Psoas muscle (tissue), 8 donors: ENCODE data around the gene RAPGEF5. TPM values are rescaled to one million over a fixed set of nuclear protein-coding genes. Genes with fewer than 3 reads are reported as not detected.

Experiments used
- ATAC-seq, 4 donors: fragments of 200-7000 bp; cut with Tn5 transposase; one replicate each; pipeline ENCODE4 v1.9.1; 2020; ENCODE audit warnings: moderate library complexity in 3 of 4, mild to moderate bottlenecking in 2 of 4
- DNase-seq, 2 donors: peaks; one replicate each; pipeline ENCODE4 v3.0.0-alpha.2; 2020
- H3K27ac ChIP-seq: fragments of 200-600 bp; one replicate; pipeline ENCODE4 v1.8.0; 2022
- H3K27me3 ChIP-seq, 3 donors: fragments of 200-600 bp in 1 of 3; one replicate each; pipeline versions ENCODE4 v1.6.1 to v1.8.0; 2013 to 2022; ENCODE audit warnings: low read length in 2 of 3, mild to moderate bottlenecking in 2 of 3, moderate library complexity in 1 of 3; ENCODE audit not compliant: insufficient read depth in 3 of 3
- H3K36me3 ChIP-seq, 2 donors: fragments of 200-600 bp in 1 of 2; one replicate each; pipeline versions ENCODE4 v1.6.1 to v1.8.0; 2013 to 2022; ENCODE audit warnings: low read depth in 1 of 2, mild to moderate bottlenecking in 1 of 2, moderate library complexity in 1 of 2; ENCODE audit not compliant: insufficient read depth in 1 of 2
- H3K4me1 ChIP-seq: fragments of 200-600 bp; one replicate; pipeline ENCODE4 v1.8.0; 2022
- H3K4me3 ChIP-seq: fragments of 200-600 bp; one replicate; pipeline ENCODE4 v1.8.0; 2022; ENCODE audit warnings: mild to moderate bottlenecking
- H3K9me3 ChIP-seq: fragments of 200-600 bp; one replicate; pipeline ENCODE4 v1.8.0; 2022
- WGBS, 3 donors: extraction: QIAGEN DNeasy Blood & Tissue Kit; methylation state at CpG; one replicate each; pipeline versions ENCODE4 v1.1.6 to v1.1.7; 2013; 5-methylcytosine and 5-hydroxymethylcytosine counted together
- intact Hi-C, 2 donors: fragments of 100-400 bp; cut with DNase I; formaldehyde crosslinking; loops; one replicate each; pipeline versions ENCODE4 v1.11.0 to v1.14.2; 2022
- polyA plus RNA-seq, 3 donors: library from polyadenylated mRNA; stranded (reverse); fragments of 200-250 nt; gene quantifications; one replicate each; pipeline ENCODE4 v1.2.3, GENCODE V29; 2013
- total RNA-seq, 4 donors: library from RNA; stranded (reverse); fragmentation: NEBNext Ultra II Directional in 2 of 4; extraction: Animal tissue kit (Norgen Biotek cat#: 25700) in 2 of 4; gene quantifications; one replicate each; pipeline versions ENCODE4 v1.2.1 to v1.2.4, GENCODE V29; 2021 to 2023
- TF ChIP-seq, protein P1 (sequence below): fragments of 200-600 bp; IDR thresholded peaks from one replicate; pipeline ENCODE4 v1.8.0; 2022; ENCODE audit warnings: antibody characterized with exemption
- donor health status: healthy with polysubstance abuse.
- donor health status: DM: no; HTN: no; CAD: no; lungs with moderate emphysema.
- donor health status: Bipolar disorder and iron deficiency.
- donor health status: healthy.
- donor health status: DM: yes; HTN: yes; CAD: no.
- donor health status: DM: no; HTN: no; CAD: no.
- donor health status: DM: no; HTN: no; CAD: no.
- donor health status: DM: yes; HTN: yes; CAD: no.

The RAPGEF5 gene
- total and polyA plus RNA-seq, 7 donors, result 2.6 to 10.8 (median 5.5) TPM

DNA sequence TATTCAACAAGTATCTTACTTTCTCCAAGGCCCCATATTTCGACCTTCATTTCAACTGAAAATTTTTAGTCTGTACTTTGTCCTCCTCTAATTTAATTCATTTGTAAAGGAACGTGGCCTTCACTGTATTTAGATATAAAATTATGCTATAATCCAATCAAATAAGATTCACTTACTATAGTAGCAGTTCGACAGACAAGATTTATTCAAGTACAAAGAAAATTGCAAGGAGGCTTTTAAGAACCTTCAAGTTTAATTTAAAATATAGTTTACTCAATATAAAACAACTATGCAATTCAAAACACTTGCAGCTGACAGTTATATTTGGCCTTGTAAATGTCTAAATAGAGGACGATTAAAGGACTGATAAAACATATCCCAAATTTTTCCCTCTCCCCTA lies 85.6 kb downstream of the RAPGEF5 start:
- Histone ChIP-seq H3K4me3 (no peak overlapping the region), H3K27me3 (no peaks in the 10 kb centered on the region), H3K36me3 (no peaks in the 10 kb centered on the region), H3K27ac (no peak overlapping the region), H3K9me3 (no peaks in the 10 kb centered on the region), H3K4me1 (no peaks in the 10 kb centered on the region)
- intact Hi-C loops, result no loop called here
- TF ChIP-seq, protein P1, sequence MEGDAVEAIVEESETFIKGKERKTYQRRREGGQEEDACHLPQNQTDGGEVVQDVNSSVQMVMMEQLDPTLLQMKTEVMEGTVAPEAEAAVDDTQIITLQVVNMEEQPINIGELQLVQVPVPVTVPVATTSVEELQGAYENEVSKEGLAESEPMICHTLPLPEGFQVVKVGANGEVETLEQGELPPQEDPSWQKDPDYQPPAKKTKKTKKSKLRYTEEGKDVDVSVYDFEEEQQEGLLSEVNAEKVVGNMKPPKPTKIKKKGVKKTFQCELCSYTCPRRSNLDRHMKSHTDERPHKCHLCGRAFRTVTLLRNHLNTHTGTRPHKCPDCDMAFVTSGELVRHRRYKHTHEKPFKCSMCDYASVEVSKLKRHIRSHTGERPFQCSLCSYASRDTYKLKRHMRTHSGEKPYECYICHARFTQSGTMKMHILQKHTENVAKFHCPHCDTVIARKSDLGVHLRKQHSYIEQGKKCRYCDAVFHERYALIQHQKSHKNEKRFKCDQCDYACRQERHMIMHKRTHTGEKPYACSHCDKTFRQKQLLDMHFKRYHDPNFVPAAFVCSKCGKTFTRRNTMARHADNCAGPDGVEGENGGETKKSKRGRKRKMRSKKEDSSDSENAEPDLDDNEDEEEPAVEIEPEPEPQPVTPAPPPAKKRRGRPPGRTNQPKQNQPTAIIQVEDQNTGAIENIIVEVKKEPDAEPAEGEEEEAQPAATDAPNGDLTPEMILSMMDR, result no peak
- DNase-seq, result no peak
- WGBS, 3 donors, result 86 to 92% (median 89%) methylated on average over 4 of the region's 4 CpGs
- ATAC-seq, result no peak

DNA sequence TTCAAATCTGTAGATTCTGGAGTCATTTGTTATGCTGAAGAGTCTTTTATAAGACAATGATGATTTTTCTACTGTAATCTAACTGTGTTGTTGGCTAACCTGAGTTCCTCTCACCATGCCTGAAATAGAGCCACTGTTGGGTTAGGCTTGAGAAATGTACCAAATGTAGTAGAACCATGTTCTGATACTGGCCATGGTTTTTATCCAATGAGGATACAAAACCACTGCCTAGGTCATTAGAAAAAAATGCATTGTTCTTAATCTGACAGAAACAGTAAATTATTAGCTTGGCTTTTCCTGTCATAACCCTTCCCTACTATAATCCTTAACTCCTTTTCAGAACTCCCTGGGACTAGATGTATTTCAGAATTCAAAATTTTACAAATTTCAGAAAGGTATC lies 86.6 kb downstream of the RAPGEF5 start:
- no peak for DNase-seq
- Histone ChIP-seq H3K27ac (no peak overlapping the region), H3K4me1 (no peaks in the 10 kb centered on the region), H3K4me3 (no peak overlapping the region), H3K27me3 (no peaks in the 10 kb centered on the region), H3K9me3 (no peaks in the 10 kb centered on the region), H3K36me3 (no peaks in the 10 kb centered on the region)
- TF ChIP-seq, protein P1, result no peak
- intact Hi-C loops, result no loop called here
- ATAC-seq, result no peak

DNA sequence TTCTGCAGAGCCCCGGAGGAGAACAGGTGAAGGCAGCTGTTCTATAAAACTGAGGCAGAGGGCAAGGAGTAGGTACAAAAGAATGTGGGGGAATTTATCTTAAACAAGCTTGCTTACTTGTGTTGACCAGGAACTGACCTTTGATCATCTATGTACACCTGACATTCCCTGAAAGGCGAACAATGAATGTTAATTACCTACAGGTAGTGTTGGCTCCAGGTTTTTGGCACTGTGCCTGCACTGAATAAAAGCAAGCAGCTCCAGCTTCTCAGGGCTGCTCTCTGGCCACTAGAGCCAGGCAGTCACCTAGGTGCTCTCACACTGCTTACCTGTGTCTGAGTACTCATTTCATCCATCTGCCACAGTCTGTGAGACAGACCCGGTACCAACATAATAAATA lies 87.0 kb downstream of the RAPGEF5 start:
- Histone ChIP-seq H3K36me3 (no peaks in the 10 kb centered on the region), H3K27ac (no peak overlapping the region), H3K4me3 (no peak overlapping the region), H3K27me3 (no peaks in the 10 kb centered on the region), H3K4me1 (no peaks in the 10 kb centered on the region), H3K9me3 (no peaks in the 10 kb centered on the region)
- DNase-seq (no peak), ATAC-seq (no peak)
- 85 to 92% (median 87%) methylated on average over 3 of the region's 3 CpGs for WGBS, 3 donors
- TF ChIP-seq, protein P1, result no peak
- intact Hi-C loops, result no loop called here

DNA sequence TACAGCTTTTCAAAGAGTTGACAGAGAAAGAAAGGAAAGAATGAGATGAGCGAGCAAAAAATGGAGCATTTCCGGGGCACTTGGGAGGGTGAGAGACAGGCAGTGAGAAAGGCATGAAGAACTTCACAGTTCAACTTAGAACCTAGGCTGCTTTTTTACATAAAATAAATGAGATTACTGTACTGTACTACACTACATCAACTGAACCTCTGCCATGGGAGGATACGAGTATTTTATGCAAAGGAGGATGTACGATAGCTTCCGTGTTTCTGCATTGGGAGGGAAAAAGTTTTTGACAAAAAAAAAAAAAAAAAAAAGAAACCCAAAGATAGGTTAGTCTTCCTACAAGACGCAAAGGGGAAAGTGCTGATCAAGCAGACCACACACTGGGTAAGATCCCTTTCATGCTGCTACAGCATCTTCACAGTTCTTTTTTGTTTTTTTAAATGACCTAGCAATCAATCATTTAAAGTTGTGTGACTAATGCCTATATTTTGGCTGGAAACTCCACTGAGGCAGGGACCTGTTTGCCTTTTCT lies 88.0 kb downstream of the RAPGEF5 start:
- DNase-seq (no peak), ATAC-seq (no peak)
- Histone ChIP-seq H3K4me3 (no peak overlapping the region), H3K36me3 (no peaks in the 10 kb centered on the region), H3K4me1 (no peaks in the 10 kb centered on the region), H3K27ac (no peak overlapping the region), H3K27me3 (no peaks in the 10 kb centered on the region), H3K9me3 (no peaks in the 10 kb centered on the region)
- intact Hi-C loops, result no loop called here
- 70 to 73% (median 70%) methylated on average over 6 of the region's 6 CpGs for WGBS, 3 donors
- TF ChIP-seq, protein P1, result no peak

DNA sequence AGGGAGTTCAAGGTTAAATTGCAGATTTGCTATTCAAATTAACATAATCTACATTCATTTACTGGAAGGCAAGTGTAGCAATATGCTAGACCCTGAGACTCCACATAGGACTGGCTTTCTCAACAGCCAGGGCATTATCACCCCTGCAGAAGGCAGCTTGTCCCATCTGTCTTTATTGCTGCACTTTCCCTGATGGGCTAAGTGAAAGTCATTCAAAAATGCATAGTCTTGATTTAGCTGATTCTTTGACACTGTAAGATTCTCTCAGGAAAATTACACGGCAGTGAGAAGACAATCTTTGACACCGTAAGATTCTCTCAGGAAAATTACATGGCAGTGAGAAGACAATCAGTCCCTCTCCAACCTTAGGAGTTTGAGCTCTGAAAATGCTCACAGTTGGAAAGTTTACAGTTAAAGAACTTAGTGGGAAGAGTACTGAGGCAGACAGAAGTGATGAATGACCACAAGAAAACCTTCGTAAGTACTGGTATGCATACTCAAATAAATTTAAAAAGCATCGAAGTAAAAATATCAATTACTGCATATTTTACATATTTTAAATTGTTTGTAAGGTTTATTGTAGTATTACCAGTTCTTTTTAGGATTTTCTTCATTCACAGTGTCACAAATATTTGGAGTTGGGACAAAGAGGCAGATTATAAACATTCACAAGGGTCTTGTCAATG lies 88.9 kb downstream of the RAPGEF5 start:
- ATAC-seq, result no peak

More for the DNA sequence above, 88.9 kb downstream of the RAPGEF5 start:
- Histone ChIP-seq H3K4me3 (no peak overlapping the region), H3K4me1 (no peaks in the 10 kb centered on the region), H3K27ac (no peak overlapping the region), H3K36me3 (no peaks in the 10 kb centered on the region), H3K9me3 (no peaks in the 10 kb centered on the region), H3K27me3 (no peaks in the 10 kb centered on the region)
- no peak for DNase-seq
- intact Hi-C loops, result no loop called here
- 39 to 46% (median 45%) methylated on average over 4 of the region's 4 CpGs for WGBS, 3 donors
- TF ChIP-seq, protein P1, result no peak
